AG09309 (cell line): Measurements from ENCODE around the gene LIM2.
A peak's percentile ranks its signal among the peaks of the same experiment; 100 is the strongest.
"Not testable (repeated sequence)": the region's sequence is repeated elsewhere in the genome, so short reads cannot be mapped to it uniquely, and the experiment has no call there.

Experiments used
- DNase-seq: peaks from one replicate; pipeline ENCODE4 v3.0.0-alpha.2; 2010; ENCODE audit warnings: low read depth
- H3K4me3 ChIP-seq: 2 replicates; pipeline ENCODE4 v1.5.1; 2011; ENCODE audit warnings: mild to moderate bottlenecking, low read depth, low read length, moderate library complexity; ENCODE audit not compliant: control insufficient read depth
- CTCF ChIP-seq: IDR thresholded peaks from 2 replicates; pipeline ENCODE4 v1.5.1; 2011; ENCODE audit warnings: mild to moderate bottlenecking, low read depth, low read length, inconsistent platforms; ENCODE audit not compliant: insufficient read depth, control insufficient read depth; ENCODE audit errors: missing control alignments

The LIM2 gene

GRCh38 chr19:51421229-51422052 is 33.7 kb upstream of the LIM2 start:
- TF ChIP-seq CTCF: peak; percentile 4
- no peak overlapping the region for H3K4me3 ChIP-seq
- DNase-seq: no peak

GRCh38 chr19:51420511-51420910 is 32.7 kb upstream of the LIM2 start:
- DNase-seq, H3K4me3 ChIP-seq: not testable (repeated sequence)

GRCh38 chr19:51418707-51419106 is 30.9 kb upstream of the LIM2 start:
- no peak for TF ChIP-seq CTCF
- no peak overlapping the region for H3K4me3 ChIP-seq
- no peak for DNase-seq

- H3K4me3 ChIP-seq: no peak overlapping the region
- TF ChIP-seq CTCF: no peak
- DNase-seq: no peak
These were observed 30.0 kb upstream of the LIM2 start for GRCh38 chr19:51417810-51418157.

- no peak within 1 kb of the TSS for H3K4me3 ChIP-seq
- DNase-seq: no peak
- no peak for TF ChIP-seq CTCF
These were observed 29.5 kb upstream of the LIM2 start, which contains the start of gene SIGLEC10 for GRCh38 chr19:51417107-51417809. Gene SIGLEC10, minus strand, starts transcription at chr19:51417642. Its CDS starts 61 bp downstream, at chr19:51417581.

- not testable (repeated sequence) for DNase-seq, H3K4me3 ChIP-seq
These were observed 28.6 kb upstream of the LIM2 start for GRCh38 chr19:51416422-51416821.

- no peak for TF ChIP-seq CTCF
- H3K4me3 ChIP-seq: no peak overlapping the region
- no peak for DNase-seq
These were observed 27.4 kb upstream of the LIM2 start for GRCh38 chr19:51415187-51415586.
